ENCODE data around the gene WDR87.

DNA sequence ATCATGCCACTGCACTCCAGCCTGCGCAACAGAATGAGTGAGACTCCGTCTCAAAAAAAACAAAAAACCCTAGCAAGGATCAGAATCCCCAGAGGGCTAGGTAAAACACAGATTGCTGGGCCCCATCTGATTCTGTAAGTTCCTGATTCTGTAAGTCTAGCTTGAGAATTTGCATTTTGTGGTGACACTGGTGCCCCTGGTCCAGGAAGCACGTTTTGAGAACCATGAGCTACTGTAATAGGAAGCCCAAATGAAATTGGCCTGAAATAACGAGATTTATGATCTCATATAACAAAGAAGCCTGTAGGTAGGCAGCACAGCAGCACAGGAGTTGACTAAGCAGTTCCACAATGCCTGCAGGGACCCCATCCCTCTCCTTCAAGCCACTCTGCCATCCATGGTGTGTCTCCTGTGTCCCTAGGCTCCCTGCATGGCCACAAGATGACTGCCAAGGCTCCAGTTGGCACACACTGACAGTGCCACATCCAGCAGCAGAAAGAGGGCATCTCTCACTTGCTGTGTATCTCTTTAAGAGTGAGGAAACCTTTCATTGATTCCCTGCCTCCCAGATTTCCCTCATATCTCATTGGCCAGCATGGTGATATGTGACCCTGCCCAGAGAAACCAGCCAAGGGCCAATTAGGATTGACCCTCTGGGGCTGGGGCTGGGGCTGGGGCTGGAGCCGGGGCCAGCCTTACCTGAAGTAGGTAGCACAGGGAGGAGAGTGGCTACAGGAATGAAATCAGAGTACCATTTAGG is 22.3 kb upstream of the WDR87 start:
- TF ChIP-seq, protein P1, sequence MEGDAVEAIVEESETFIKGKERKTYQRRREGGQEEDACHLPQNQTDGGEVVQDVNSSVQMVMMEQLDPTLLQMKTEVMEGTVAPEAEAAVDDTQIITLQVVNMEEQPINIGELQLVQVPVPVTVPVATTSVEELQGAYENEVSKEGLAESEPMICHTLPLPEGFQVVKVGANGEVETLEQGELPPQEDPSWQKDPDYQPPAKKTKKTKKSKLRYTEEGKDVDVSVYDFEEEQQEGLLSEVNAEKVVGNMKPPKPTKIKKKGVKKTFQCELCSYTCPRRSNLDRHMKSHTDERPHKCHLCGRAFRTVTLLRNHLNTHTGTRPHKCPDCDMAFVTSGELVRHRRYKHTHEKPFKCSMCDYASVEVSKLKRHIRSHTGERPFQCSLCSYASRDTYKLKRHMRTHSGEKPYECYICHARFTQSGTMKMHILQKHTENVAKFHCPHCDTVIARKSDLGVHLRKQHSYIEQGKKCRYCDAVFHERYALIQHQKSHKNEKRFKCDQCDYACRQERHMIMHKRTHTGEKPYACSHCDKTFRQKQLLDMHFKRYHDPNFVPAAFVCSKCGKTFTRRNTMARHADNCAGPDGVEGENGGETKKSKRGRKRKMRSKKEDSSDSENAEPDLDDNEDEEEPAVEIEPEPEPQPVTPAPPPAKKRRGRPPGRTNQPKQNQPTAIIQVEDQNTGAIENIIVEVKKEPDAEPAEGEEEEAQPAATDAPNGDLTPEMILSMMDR (IDR thresholded peaks at IDR 0.05; ENCODE audit: low read length) = no peak; the same call in 1 of the 2 replicates
- no peak for TF ChIP-seq EZH2 (IDR thresholded peaks at IDR 0.05; ENCODE audit: borderline replicate concordance, low read length)

Data from OCI-LY1 (cell line).